Measurements from ENCODE around the gene CDCA3. TPM values are rescaled to one million over a fixed set of nuclear protein-coding genes. Genes with fewer than 3 reads are reported as not detected.

The CDCA3 gene
- total and polyA plus RNA-seq, 7 donors: 0.21 to 3.3 (median 0.86) TPM; not detected in 1

DNA sequence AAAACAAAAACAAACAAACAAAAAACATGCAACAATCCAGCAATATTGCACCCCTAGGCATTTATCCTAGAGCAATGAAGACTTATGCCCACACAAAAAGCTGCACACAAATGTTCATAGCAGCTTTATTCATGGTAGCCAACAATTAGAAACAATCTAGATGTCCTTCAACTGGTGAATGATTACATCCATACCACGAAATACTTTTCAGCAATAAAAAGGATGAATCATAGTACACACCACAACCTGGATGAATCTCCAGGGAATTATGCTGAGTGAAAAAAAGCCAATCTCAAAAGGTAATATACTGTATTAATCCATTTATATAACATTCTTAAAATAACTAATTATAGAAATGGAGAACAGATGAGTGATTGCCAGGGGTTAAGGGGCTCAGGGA is 43.9 kb downstream of the CDCA3 start:
- ATAC-seq: no peak
- no peak overlapping the region for H3K4me3 ChIP-seq
- no peaks in the 10 kb centered on the region for H3K9me3 ChIP-seq
- H3K36me3 ChIP-seq (ENCODE audit: insufficient read depth in 1 of 2, low read depth in 1 of 2): no peaks in the 10 kb centered on the region
- intact Hi-C loops (cut with DNase I): no loop called here
- no peaks in the 10 kb centered on the region for H3K4me1 ChIP-seq
- TF ChIP-seq, protein P1, sequence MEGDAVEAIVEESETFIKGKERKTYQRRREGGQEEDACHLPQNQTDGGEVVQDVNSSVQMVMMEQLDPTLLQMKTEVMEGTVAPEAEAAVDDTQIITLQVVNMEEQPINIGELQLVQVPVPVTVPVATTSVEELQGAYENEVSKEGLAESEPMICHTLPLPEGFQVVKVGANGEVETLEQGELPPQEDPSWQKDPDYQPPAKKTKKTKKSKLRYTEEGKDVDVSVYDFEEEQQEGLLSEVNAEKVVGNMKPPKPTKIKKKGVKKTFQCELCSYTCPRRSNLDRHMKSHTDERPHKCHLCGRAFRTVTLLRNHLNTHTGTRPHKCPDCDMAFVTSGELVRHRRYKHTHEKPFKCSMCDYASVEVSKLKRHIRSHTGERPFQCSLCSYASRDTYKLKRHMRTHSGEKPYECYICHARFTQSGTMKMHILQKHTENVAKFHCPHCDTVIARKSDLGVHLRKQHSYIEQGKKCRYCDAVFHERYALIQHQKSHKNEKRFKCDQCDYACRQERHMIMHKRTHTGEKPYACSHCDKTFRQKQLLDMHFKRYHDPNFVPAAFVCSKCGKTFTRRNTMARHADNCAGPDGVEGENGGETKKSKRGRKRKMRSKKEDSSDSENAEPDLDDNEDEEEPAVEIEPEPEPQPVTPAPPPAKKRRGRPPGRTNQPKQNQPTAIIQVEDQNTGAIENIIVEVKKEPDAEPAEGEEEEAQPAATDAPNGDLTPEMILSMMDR (IDR thresholded peaks at IDR 0.05): no peak
- H3K27me3 ChIP-seq (ENCODE audit: insufficient read depth in 3 of 3, low read length in 2 of 3): no peaks in the 10 kb centered on the region
- no peak for DNase-seq
- no peak overlapping the region for H3K27ac ChIP-seq
- 61 to 86% (median 73%) methylated on average over 1 of the region's 1 CpG for WGBS, 3 donors

- Histone ChIP-seq H3K27me3 (ENCODE audit: insufficient read depth in 3 of 3, low read length in 2 of 3) (peaks cover 0 to 6% (median 2%) of the 10 kb centered on the region in 3 donors), H3K36me3 (ENCODE audit: insufficient read depth in 1 of 2, low read depth in 1 of 2) (no peaks in the 10 kb centered on the region), H3K4me1 (no peaks in the 10 kb centered on the region), H3K9me3 (no peaks in the 10 kb centered on the region), H3K4me3 (no peak overlapping the region), H3K27ac (no peak overlapping the region)
- WGBS, 3 donors: 86 to 87% (median 87%) methylated on average over 5 of the region's 5 CpGs
- no peak for ATAC-seq
- DNase-seq: no peak
- intact Hi-C loops (cut with DNase I): no loop called here
- TF ChIP-seq, protein P1 (IDR thresholded peaks at IDR 0.05): no peak
Observed at GRCh38 chr12:6799147-6799546, 51.9 kb downstream of the CDCA3 start.

Other genes starting within 250 kb of the CDCA3 start
- gene CHD4, start 243.9 kb downstream of the CDCA3 start, total RNA-seq: 100 to 1,000 TPM in 2 of 4 donors, 10 to 100 TPM in 2; 94.5 to 152 (median 112) TPM
- 10 to 100 TPM; 62.5 to 90.0 (median 78.5) TPM for gene CHD4, start 243.9 kb downstream of the CDCA3 start, polyA plus RNA-seq
- under 1 TPM; 0.30 to 0.60 (median 0.39) TPM for gene LPAR5, start 215.3 kb downstream of the CDCA3 start, total RNA-seq
- gene LPAR5, start 215.3 kb downstream of the CDCA3 start, polyA plus RNA-seq: under 1 TPM; 0.04 to 0.20 (median 0.05) TPM
- gene ACRBP, start 203.9 kb downstream of the CDCA3 start, total RNA-seq: under 1 TPM; 0.44 to 0.99 (median 0.86) TPM
- gene ACRBP, start 203.9 kb downstream of the CDCA3 start, polyA plus RNA-seq: under 1 TPM in 2 of 3 donors, not detected in 1; 0.29 to 0.82 TPM
- 10 to 100 TPM; 12.7 to 29.6 (median 16.9) TPM for gene ING4, start 188.2 kb downstream of the CDCA3 start, total RNA-seq
- 10 to 100 TPM; 20.7 to 35.6 (median 25.7) TPM for gene ING4, start 188.2 kb downstream of the CDCA3 start, polyA plus RNA-seq
- gene ZNF384, start 161.9 kb downstream of the CDCA3 start, total RNA-seq: 10 to 100 TPM; 25.4 to 37.9 (median 27.9) TPM
- gene ZNF384, start 161.9 kb downstream of the CDCA3 start, polyA plus RNA-seq: 10 to 100 TPM; 22.0 to 44.9 (median 23.8) TPM
- gene PIANP, start 150.5 kb downstream of the CDCA3 start, total RNA-seq: under 1 TPM in 3 of 4 donors, not detected in 1; 0.10 to 0.17 (median 0.15) TPM
- gene PIANP, start 150.5 kb downstream of the CDCA3 start, polyA plus RNA-seq: under 1 TPM in 2 of 3 donors, not detected in 1; 0.17 to 0.21 TPM
- 10 to 100 TPM; 72.3 to 86.2 (median 77.1) TPM for gene COPS7A, start 127.2 kb downstream of the CDCA3 start, total RNA-seq
- gene COPS7A, start 127.2 kb downstream of the CDCA3 start, polyA plus RNA-seq: 100 to 1,000 TPM in 2 of 3 donors, 10 to 100 TPM in 1; 79.2 to 157 (median 104) TPM
- 100 to 1,000 TPM; 104 to 188 (median 132) TPM for gene MLF2, start 98.1 kb downstream of the CDCA3 start, total RNA-seq
- 100 to 1,000 TPM; 113 to 245 (median 176) TPM for gene MLF2, start 98.1 kb downstream of the CDCA3 start, polyA plus RNA-seq
- 100 to 1,000 TPM in 1 of 4 donors, 10 to 100 TPM in 3; 69.0 to 104 (median 77.1) TPM for gene PTMS, start 84.9 kb downstream of the CDCA3 start, total RNA-seq
- gene PTMS, start 84.9 kb downstream of the CDCA3 start, polyA plus RNA-seq: 10 to 100 TPM; 65.4 to 93.7 (median 87.7) TPM
- under 1 TPM in 2 of 4 donors, not detected in 2; 0.11 to 0.24 TPM for gene LAG3, start 78.8 kb downstream of the CDCA3 start, total RNA-seq
- gene LAG3, start 78.8 kb downstream of the CDCA3 start, polyA plus RNA-seq: under 1 TPM in 2 of 3 donors, not detected in 1; 0.05 to 0.06 TPM
- gene CD4, start 61.8 kb downstream of the CDCA3 start, total RNA-seq: 1 to 10 TPM; 2.3 to 4.9 (median 4.0) TPM
- 1 to 10 TPM in 1 of 3 donors, under 1 TPM in 2; 0.47 to 1.5 (median 0.91) TPM for gene CD4, start 61.8 kb downstream of the CDCA3 start, polyA plus RNA-seq
- gene GPR162, start 29.5 kb downstream of the CDCA3 start, total RNA-seq: 1 to 10 TPM in 3 of 4 donors, under 1 TPM in 1; 0.50 to 2.8 (median 1.2) TPM
- gene GPR162, start 29.5 kb downstream of the CDCA3 start, polyA plus RNA-seq: 1 to 10 TPM in 1 of 3 donors, under 1 TPM in 2; 0.60 to 1.8 (median 0.61) TPM
- 1 to 10 TPM; 1.3 to 4.2 (median 3.2) TPM for gene P3H3, start 22.9 kb downstream of the CDCA3 start, total RNA-seq
- 1 to 10 TPM in 2 of 3 donors, under 1 TPM in 1; 0.87 to 1.2 (median 1.1) TPM for gene P3H3, start 22.9 kb downstream of the CDCA3 start, polyA plus RNA-seq
- gene GNB3, start 10.4 kb downstream of the CDCA3 start, total RNA-seq: under 1 TPM; 0.23 to 0.69 (median 0.33) TPM
- gene GNB3, start 10.4 kb downstream of the CDCA3 start, polyA plus RNA-seq: under 1 TPM; 0.13 to 0.60 (median 0.13) TPM
- gene USP5, start 864 bp upstream of the CDCA3 start, total RNA-seq: 100 to 1,000 TPM in 3 of 4 donors, 10 to 100 TPM in 1; 98.1 to 127 (median 112) TPM
- gene USP5, start 864 bp upstream of the CDCA3 start, polyA plus RNA-seq: 10 to 100 TPM; 43.1 to 85.1 (median 49.5) TPM
- 100 to 1,000 TPM; 537 to 822 (median 624) TPM for gene TPI1, start 16.2 kb upstream of the CDCA3 start, total RNA-seq
- 100 to 1,000 TPM; 588 to 952 (median 847) TPM for gene TPI1, start 16.2 kb upstream of the CDCA3 start, polyA plus RNA-seq
- gene SPSB2, start 22.0 kb upstream of the CDCA3 start, total RNA-seq: 1 to 10 TPM; 2.4 to 4.5 (median 3.2) TPM
- gene SPSB2, start 22.0 kb upstream of the CDCA3 start, polyA plus RNA-seq: 10 to 100 TPM in 1 of 3 donors, 1 to 10 TPM in 2; 4.3 to 10.2 (median 6.7) TPM
- gene LRRC23, start 53.5 kb upstream of the CDCA3 start, total RNA-seq: 10 to 100 TPM; 10.2 to 14.9 (median 12.5) TPM
- 10 to 100 TPM in 2 of 3 donors, 1 to 10 TPM in 1; 9.5 to 29.0 (median 14.3) TPM for gene LRRC23, start 53.5 kb upstream of the CDCA3 start, polyA plus RNA-seq
- gene ENO2, start 63.3 kb upstream of the CDCA3 start, total RNA-seq: 1 to 10 TPM; 2.0 to 4.6 (median 2.3) TPM
- gene ENO2, start 63.3 kb upstream of the CDCA3 start, polyA plus RNA-seq: 1 to 10 TPM; 1.4 to 2.0 (median 1.8) TPM
- gene ATN1, start 76.7 kb upstream of the CDCA3 start, total RNA-seq: 10 to 100 TPM; 43.3 to 55.8 (median 50.9) TPM
- 10 to 100 TPM; 24.9 to 46.0 (median 33.7) TPM for gene ATN1, start 76.7 kb upstream of the CDCA3 start, polyA plus RNA-seq
- not detected for gene RNU7-1, start 92.5 kb upstream of the CDCA3 start, total RNA-seq
- not detected for gene RNU7-1, start 92.5 kb upstream of the CDCA3 start, polyA plus RNA-seq
- gene C12orf57, start 92.7 kb upstream of the CDCA3 start, total RNA-seq: 100 to 1,000 TPM in 2 of 4 donors, 10 to 100 TPM in 2; 80.4 to 110 (median 95.6) TPM
- 100 to 1,000 TPM; 223 to 269 (median 247) TPM for gene C12orf57, start 92.7 kb upstream of the CDCA3 start, polyA plus RNA-seq
- gene PTPN6, start 100.1 kb upstream of the CDCA3 start, total RNA-seq: 1 to 10 TPM; 3.6 to 7.6 (median 4.6) TPM
- 1 to 10 TPM; 1.3 to 2.6 (median 2.1) TPM for gene PTPN6, start 100.1 kb upstream of the CDCA3 start, polyA plus RNA-seq
- 100 to 1,000 TPM; 137 to 278 (median 180) TPM for gene PHB2, start 119.4 kb upstream of the CDCA3 start, total RNA-seq
- gene PHB2, start 119.4 kb upstream of the CDCA3 start, polyA plus RNA-seq: 100 to 1,000 TPM; 176 to 381 (median 208) TPM
- gene EMG1, start 119.6 kb upstream of the CDCA3 start, total RNA-seq: 10 to 100 TPM; 30.1 to 59.4 (median 44.8) TPM
- 10 to 100 TPM; 26.6 to 66.5 (median 50.4) TPM for gene EMG1, start 119.6 kb upstream of the CDCA3 start, polyA plus RNA-seq
- gene LPCAT3, start 167.2 kb upstream of the CDCA3 start, total RNA-seq: 10 to 100 TPM; 24.0 to 56.5 (median 41.6) TPM
- 10 to 100 TPM; 13.9 to 26.2 (median 17.4) TPM for gene LPCAT3, start 167.2 kb upstream of the CDCA3 start, polyA plus RNA-seq
- 10 to 100 TPM; 49.0 to 98.5 (median 75.6) TPM for gene C1S, start 209.4 kb upstream of the CDCA3 start, total RNA-seq
- 10 to 100 TPM; 35.9 to 44.4 (median 38.2) TPM for gene C1S, start 209.4 kb upstream of the CDCA3 start, polyA plus RNA-seq
- gene C1R, start 241.2 kb upstream of the CDCA3 start, total RNA-seq: 10 to 100 TPM; 63.2 to 70.9 (median 68.1) TPM
- gene C1R, start 241.2 kb upstream of the CDCA3 start, polyA plus RNA-seq: 10 to 100 TPM; 32.4 to 58.4 (median 44.5) TPM

Measured in psoas muscle (tissue), 8 donors.